ENCODE data around the gene NCAM1. TPM values are rescaled to one million over a fixed set of nuclear protein-coding genes. Genes with fewer than 3 reads are reported as not detected.

The NCAM1 gene
- total and polyA plus RNA-seq, 2 of the 13 experiments (the other 11 are each of a cell fraction or from before 2014, with no cell fraction given), result 0.05 TPM; not detected in 1

DNA sequence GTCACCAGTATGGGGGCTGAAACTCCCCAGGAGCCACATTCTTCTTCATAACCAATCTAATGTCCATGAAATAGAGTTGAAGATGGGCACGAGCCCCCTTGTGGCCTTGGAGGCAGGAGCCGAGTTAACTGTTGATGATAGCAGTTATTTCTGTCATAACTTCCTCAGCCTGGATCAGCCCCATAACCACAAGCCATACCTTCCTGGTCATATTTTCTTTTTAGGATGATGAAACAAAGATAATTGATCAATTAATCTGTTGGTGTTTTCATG lies 288.2 kb downstream of the NCAM1 start:
- H3K4me1 ChIP-seq (ENCODE audit: insufficient read depth, low read length), result peaks cover 23% of the 10 kb centered on the region
- POLR2A ChIA-PET, result no interaction called here
- no peak overlapping the region for H3K9ac ChIP-seq (ENCODE audit: insufficient read depth, low read depth, low read length)
- CTCF ChIA-PET (ENCODE audit: low intra/inter-chr PET ratio, low total read pairs), result no interaction called here
- ATAC-seq (no peak; the same call in 2 of the 3 replicates), DNase-seq (ENCODE audit: low spot score) (no peak), FAIRE-seq (no peak)
- TF ChIP-seq ATF4 (CRISPR knock-in tag; IDR thresholded peaks at IDR 0.05) (no peak), NR3C1 (CRISPR knock-in tag; IDR thresholded peaks at IDR 0.05) (no peak), KDM3A (CRISPR knock-in tag; IDR thresholded peaks at IDR 0.05; ENCODE audit: low read depth) (no peak), ZNF20 (CRISPR knock-in tag; IDR thresholded peaks at IDR 0.05) (no peak), TFE3 (CRISPR knock-in tag; IDR thresholded peaks at IDR 0.05) (no peak)
- no peak overlapping the region for H3K4me2 ChIP-seq (ENCODE audit: low read depth, low read length)
- intact Hi-C loops (cut with micrococcal nuclease; ENCODE audit: unreplicated experiment), result no loop called here
- no peaks in the 10 kb centered on the region for H3K9me3 ChIP-seq (ENCODE audit: low read length)
- no peaks in the 10 kb centered on the region for H3K36me3 ChIP-seq (replicated peaks in 1 of 2; ENCODE audit: control insufficient read depth in 1 of 2, insufficient read depth in 2 of 2, low read length in 2 of 2)
- no peaks in the 10 kb centered on the region for H3K79me2 ChIP-seq (ENCODE audit: insufficient read depth, low read length)
- in situ Hi-C loops (cut with HindIII; ENCODE audit: extremely low pct_ligation_motif_present, low pct_unique_long_range_greater_than_20kb), result no loop called here
- no peaks in the 10 kb centered on the region for H4K20me1 ChIP-seq (ENCODE audit: insufficient read depth, low read length)
- WGBS (ENCODE audit: low lambda C conversion rate), result 13% methylated on average over 2 of the region's 2 CpGs
- H3K27ac ChIP-seq (ENCODE audit: extremely low read length, insufficient read depth, low read length), result no peak overlapping the region
- no peak overlapping the region for H2AFZ ChIP-seq (ENCODE audit: low read length)
- peaks cover 0 to 8% of the 10 kb centered on the region in 2 experiments; a peak in 1 of 5 replicates for H3K27me3 ChIP-seq (ENCODE audit: control insufficient read depth in 1 of 2, insufficient read depth in 2 of 2, low read length in 2 of 2)
- H3K4me3 ChIP-seq (replicated peaks in 1 of 3; ENCODE audit: insufficient read depth in 1 of 3, low read depth in 2 of 3, low read length in 3 of 3), result no peak overlapping the region
- no TSS peak for BruUV-seq (replicated peaks)

- H3K79me2 ChIP-seq (ENCODE audit: insufficient read depth, low read length), result no peaks in the 10 kb centered on the region
- FAIRE-seq, result no peak
- in situ Hi-C loops (cut with HindIII; ENCODE audit: extremely low pct_ligation_motif_present, low pct_unique_long_range_greater_than_20kb), result no loop called here
- H3K27me3 ChIP-seq (ENCODE audit: control insufficient read depth in 1 of 2, insufficient read depth in 2 of 2, low read length in 2 of 2), result peaks cover 0 to 8% of the 10 kb centered on the region in 2 experiments; a peak in 1 of 5 replicates
- no peak overlapping the region for H2AFZ ChIP-seq (ENCODE audit: low read length)
- no peaks in the 10 kb centered on the region for H3K9me3 ChIP-seq (ENCODE audit: low read length)
- H3K4me2 ChIP-seq (ENCODE audit: low read depth, low read length), result no peak overlapping the region
- H3K27ac ChIP-seq (ENCODE audit: extremely low read length, insufficient read depth, low read length), result no peak overlapping the region
- intact Hi-C loops (cut with micrococcal nuclease; ENCODE audit: unreplicated experiment), result no loop called here
- no peak overlapping the region for H3K4me3 ChIP-seq (replicated peaks in 1 of 3; ENCODE audit: insufficient read depth in 1 of 3, low read depth in 2 of 3, low read length in 3 of 3)
- DNase-seq (ENCODE audit: low spot score), result no peak
- no TSS peak for BruUV-seq (replicated peaks)
- no peaks in the 10 kb centered on the region for H3K36me3 ChIP-seq (replicated peaks in 1 of 2; ENCODE audit: control insufficient read depth in 1 of 2, insufficient read depth in 2 of 2, low read length in 2 of 2)
- 67% methylated on average over 6 of the region's 6 CpGs for WGBS (ENCODE audit: low lambda C conversion rate)
- CTCF ChIA-PET (ENCODE audit: low intra/inter-chr PET ratio, low total read pairs), result no interaction called here
- H3K4me1 ChIP-seq (ENCODE audit: insufficient read depth, low read length), result peaks cover 20% of the 10 kb centered on the region
- no peak for ATAC-seq
- POLR2A ChIA-PET, result no interaction called here
- H3K9ac ChIP-seq (ENCODE audit: insufficient read depth, low read depth, low read length), result no peak overlapping the region
- H4K20me1 ChIP-seq (ENCODE audit: insufficient read depth, low read length), result no peaks in the 10 kb centered on the region
- TF ChIP-seq ADNP (CRISPR knock-in tag; IDR thresholded peaks at IDR 0.05) (no peak), ZNF296 (CRISPR knock-in tag; conservative IDR thresholded peaks at IDR 0.05) (no peak), HOXA7 (CRISPR knock-in tag; IDR thresholded peaks at IDR 0.05) (no peak), TCF7L2 (IDR thresholded peaks at IDR 0.05; ENCODE audit: low read depth, low read length) (no peak), ZNF724P (CRISPR knock-in tag; IDR thresholded peaks at IDR 0.05; ENCODE audit: borderline replicate concordance) (no peak), REPIN1 (CRISPR knock-in tag; IDR thresholded peaks at IDR 0.05; ENCODE audit: borderline replicate concordance, low read depth) (no peak), ATM (IDR thresholded peaks at IDR 0.05; ENCODE audit: borderline replicate concordance) (no peak), RXRA (CRISPR knock-in tag; IDR thresholded peaks at IDR 0.05) (no peak), NFE2L2 (IDR thresholded peaks at IDR 0.05; ENCODE audit: low read length) (no peak)
- TF ChIP-seq, protein P1, sequence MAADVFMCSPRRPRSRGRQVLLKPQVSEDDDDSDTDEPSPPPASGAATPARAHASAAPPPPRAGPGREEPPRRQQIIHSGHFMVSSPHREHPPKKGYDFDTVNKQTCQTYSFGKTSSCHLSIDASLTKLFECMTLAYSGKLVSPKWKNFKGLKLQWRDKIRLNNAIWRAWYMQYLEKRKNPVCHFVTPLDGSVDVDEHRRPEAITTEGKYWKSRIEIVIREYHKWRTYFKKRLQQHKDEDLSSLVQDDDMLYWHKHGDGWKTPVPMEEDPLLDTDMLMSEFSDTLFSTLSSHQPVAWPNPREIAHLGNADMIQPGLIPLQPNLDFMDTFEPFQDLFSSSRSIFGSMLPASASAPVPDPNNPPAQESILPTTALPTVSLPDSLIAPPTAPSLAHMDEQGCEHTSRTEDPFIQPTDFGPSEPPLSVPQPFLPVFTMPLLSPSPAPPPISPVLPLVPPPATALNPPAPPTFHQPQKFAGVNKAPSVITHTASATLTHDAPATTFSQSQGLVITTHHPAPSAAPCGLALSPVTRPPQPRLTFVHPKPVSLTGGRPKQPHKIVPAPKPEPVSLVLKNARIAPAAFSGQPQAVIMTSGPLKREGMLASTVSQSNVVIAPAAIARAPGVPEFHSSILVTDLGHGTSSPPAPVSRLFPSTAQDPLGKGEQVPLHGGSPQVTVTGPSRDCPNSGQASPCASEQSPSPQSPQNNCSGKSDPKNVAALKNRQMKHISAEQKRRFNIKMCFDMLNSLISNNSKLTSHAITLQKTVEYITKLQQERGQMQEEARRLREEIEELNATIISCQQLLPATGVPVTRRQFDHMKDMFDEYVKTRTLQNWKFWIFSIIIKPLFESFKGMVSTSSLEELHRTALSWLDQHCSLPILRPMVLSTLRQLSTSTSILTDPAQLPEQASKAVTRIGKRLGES (CRISPR knock-in tag; IDR thresholded peaks at IDR 0.05; ENCODE audit: borderline replicate concordance), result no peak
These were observed 288.6 kb downstream of the NCAM1 start for GRCh38 chr11:113249786-113250185.
